GM12892 (cell line): ENCODE measurements around the gene PCDHGA7.
"Not testable (repeated sequence)": the region's sequence is repeated elsewhere in the genome, so short reads cannot be mapped to it uniquely, and the experiment has no call there.

Experiments
- POLR2A ChIP-seq: IDR thresholded peaks from 2 replicates; pipeline ENCODE4 v1.6.1; 2011; ENCODE audit warnings: low read depth, low read length, control low read depth
- POLR2AphosphoS5 ChIP-seq: IDR thresholded peaks from 2 replicates; pipeline ENCODE4 v1.6.1; 2011; ENCODE audit warnings: low read depth, low read length, control low read depth
- TAF1 ChIP-seq: IDR thresholded peaks from 2 replicates; pipeline ENCODE4 v1.6.1; 2011; ENCODE audit warnings: low read depth, mild to moderate bottlenecking, control low read depth, low read length, borderline replicate concordance

- not testable (repeated sequence) for TF ChIP-seq TAF1, POLR2A, POLR2AphosphoS5
Observed at GRCh38 chr5:141432726-141433125, 50.2 kb downstream of the PCDHGA7 start.
